Measurements from ENCODE around the gene AP2B1.

The AP2B1 gene

GRCh38 chr17:35752471-35752870 is 165.3 kb downstream of the AP2B1 start:
- TF ChIP-seq RAD21 (IDR thresholded peaks at IDR 0.05; ENCODE audit: low read depth) (no peak), ZBTB7A (IDR thresholded peaks at IDR 0.05; ENCODE audit: low read depth) (no peak), TCF12 (IDR thresholded peaks at IDR 0.05; ENCODE audit: low read depth) (no peak), EP300 (IDR thresholded peaks at IDR 0.05; ENCODE audit: borderline replicate concordance) (no peak), FOXM1 (IDR thresholded peaks at IDR 0.05; ENCODE audit: borderline replicate concordance, low read depth) (no peak)

- TF ChIP-seq TAF1 (IDR thresholded peaks at IDR 0.05; ENCODE audit: low read depth) (no peak), EP300 (IDR thresholded peaks at IDR 0.05; ENCODE audit: borderline replicate concordance) (no peak), CEBPB (IDR thresholded peaks at IDR 0.05) (no peak), ZBTB7A (IDR thresholded peaks at IDR 0.05; ENCODE audit: low read depth) (no peak)
- TF ChIP-seq, protein P1, sequence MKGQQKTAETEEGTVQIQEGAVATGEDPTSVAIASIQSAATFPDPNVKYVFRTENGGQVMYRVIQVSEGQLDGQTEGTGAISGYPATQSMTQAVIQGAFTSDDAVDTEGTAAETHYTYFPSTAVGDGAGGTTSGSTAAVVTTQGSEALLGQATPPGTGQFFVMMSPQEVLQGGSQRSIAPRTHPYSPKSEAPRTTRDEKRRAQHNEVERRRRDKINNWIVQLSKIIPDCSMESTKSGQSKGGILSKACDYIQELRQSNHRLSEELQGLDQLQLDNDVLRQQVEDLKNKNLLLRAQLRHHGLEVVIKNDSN (IDR thresholded peaks at IDR 0.05), result no peak
- TF ChIP-seq, protein P2, sequence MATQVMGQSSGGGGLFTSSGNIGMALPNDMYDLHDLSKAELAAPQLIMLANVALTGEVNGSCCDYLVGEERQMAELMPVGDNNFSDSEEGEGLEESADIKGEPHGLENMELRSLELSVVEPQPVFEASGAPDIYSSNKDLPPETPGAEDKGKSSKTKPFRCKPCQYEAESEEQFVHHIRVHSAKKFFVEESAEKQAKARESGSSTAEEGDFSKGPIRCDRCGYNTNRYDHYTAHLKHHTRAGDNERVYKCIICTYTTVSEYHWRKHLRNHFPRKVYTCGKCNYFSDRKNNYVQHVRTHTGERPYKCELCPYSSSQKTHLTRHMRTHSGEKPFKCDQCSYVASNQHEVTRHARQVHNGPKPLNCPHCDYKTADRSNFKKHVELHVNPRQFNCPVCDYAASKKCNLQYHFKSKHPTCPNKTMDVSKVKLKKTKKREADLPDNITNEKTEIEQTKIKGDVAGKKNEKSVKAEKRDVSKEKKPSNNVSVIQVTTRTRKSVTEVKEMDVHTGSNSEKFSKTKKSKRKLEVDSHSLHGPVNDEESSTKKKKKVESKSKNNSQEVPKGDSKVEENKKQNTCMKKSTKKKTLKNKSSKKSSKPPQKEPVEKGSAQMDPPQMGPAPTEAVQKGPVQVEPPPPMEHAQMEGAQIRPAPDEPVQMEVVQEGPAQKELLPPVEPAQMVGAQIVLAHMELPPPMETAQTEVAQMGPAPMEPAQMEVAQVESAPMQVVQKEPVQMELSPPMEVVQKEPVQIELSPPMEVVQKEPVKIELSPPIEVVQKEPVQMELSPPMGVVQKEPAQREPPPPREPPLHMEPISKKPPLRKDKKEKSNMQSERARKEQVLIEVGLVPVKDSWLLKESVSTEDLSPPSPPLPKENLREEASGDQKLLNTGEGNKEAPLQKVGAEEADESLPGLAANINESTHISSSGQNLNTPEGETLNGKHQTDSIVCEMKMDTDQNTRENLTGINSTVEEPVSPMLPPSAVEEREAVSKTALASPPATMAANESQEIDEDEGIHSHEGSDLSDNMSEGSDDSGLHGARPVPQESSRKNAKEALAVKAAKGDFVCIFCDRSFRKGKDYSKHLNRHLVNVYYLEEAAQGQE (IDR thresholded peaks at IDR 0.05; ENCODE audit: low read depth), result no peak
Measured at GRCh38 chr17:35752945-35753764, 166.0 kb downstream of the AP2B1 start, which contains the start of gene GAS2L2. Gene GAS2L2 (minus strand): TSS chr17:35753239. CDS start chr17:35752850, 389 bp downstream.

DNA sequence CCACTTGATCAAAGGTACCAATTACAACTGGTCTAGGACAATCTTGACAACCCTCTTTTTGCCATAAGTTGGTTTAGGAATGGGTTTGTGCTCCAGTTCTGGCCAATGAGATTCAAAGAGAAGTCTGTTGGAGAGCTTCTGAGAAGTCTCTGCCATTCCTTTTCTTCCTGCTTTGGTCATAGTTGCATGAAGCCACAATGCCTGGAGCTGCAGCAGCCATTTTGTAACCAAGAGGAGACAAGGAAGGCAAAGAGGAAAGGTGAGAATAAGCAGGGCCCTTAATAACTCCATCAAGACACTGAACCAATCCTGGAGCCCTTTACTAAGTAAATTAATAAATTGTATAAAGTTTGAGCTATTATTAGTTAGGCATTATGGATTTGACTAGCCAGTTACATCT is 170.1 kb downstream of the AP2B1 start:
- TF ChIP-seq ZBTB7A (IDR thresholded peaks at IDR 0.05; ENCODE audit: low read depth), result no peak
- TF ChIP-seq EGR1 (IDR thresholded peaks at IDR 0.05), result no peak
- no peak for TF ChIP-seq FOXM1 (IDR thresholded peaks at IDR 0.05; ENCODE audit: borderline replicate concordance, low read depth)
- no peak for TF ChIP-seq YY1 (IDR thresholded peaks at IDR 0.05; ENCODE audit: low read depth)
- no peak for TF ChIP-seq CEBPB (IDR thresholded peaks at IDR 0.05)
- no peak for TF ChIP-seq TAF1 (IDR thresholded peaks at IDR 0.05; ENCODE audit: low read depth)
- TF ChIP-seq, protein P2 (IDR thresholded peaks at IDR 0.05; ENCODE audit: low read depth), result no peak
- TF ChIP-seq TCF12 (IDR thresholded peaks at IDR 0.05; ENCODE audit: low read depth), result no peak
- no peak for TF ChIP-seq EP300 (IDR thresholded peaks at IDR 0.05; ENCODE audit: borderline replicate concordance)
- TF ChIP-seq NFIC (IDR thresholded peaks at IDR 0.05), result no peak
- no peak for TF ChIP-seq CREB1 (IDR thresholded peaks at IDR 0.05; ENCODE audit: low read depth)
- TF ChIP-seq TEAD4 (IDR thresholded peaks at IDR 0.05), result no peak
- no peak for TF ChIP-seq MAX (IDR thresholded peaks at IDR 0.05)
- TF ChIP-seq RAD21 (IDR thresholded peaks at IDR 0.05; ENCODE audit: low read depth), result no peak
- TF ChIP-seq, protein P1 (IDR thresholded peaks at IDR 0.05), result no peak

GRCh38 chr17:35760587-35760986 is 173.5 kb downstream of the AP2B1 start, which contains the start of gene C17orf50:
Gene C17orf50 (plus strand): TSS chr17:35760887. CDS start chr17:35760942, 55 bp downstream.
- TF ChIP-seq CREB1 (IDR thresholded peaks at IDR 0.05; ENCODE audit: low read depth) (no peak), EGR1 (IDR thresholded peaks at IDR 0.05) (no peak), ZBTB7A (IDR thresholded peaks at IDR 0.05; ENCODE audit: low read depth) (no peak)
- TF ChIP-seq, protein P1 (IDR thresholded peaks at IDR 0.05), result no peak

DNA sequence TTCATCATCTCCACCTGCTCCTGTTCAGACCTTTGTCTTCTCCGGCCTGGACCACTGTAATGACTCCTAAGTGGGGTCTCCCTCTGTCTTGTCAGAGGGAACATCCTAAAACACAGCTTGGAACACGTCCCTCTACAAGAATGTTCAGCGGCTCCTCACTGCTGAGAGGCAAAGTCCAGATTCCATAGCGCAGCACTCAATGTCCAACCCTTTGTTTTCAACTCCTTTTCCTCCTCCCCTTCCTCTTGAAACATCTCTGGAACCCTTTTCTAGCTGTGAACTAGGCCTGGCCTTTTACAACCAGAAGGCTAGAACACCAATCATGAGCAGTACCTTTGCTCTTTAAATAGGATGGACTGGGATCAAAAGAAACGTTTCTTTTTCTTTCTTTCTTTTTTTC is 174.5 kb downstream of the AP2B1 start:
- no peak for TF ChIP-seq FOXM1 (IDR thresholded peaks at IDR 0.05; ENCODE audit: borderline replicate concordance, low read depth)
- TF ChIP-seq YY1 (IDR thresholded peaks at IDR 0.05; ENCODE audit: low read depth), result no peak
- no peak for TF ChIP-seq NFIC (IDR thresholded peaks at IDR 0.05)
- TF ChIP-seq TAF1 (IDR thresholded peaks at IDR 0.05; ENCODE audit: low read depth), result no peak
- TF ChIP-seq MAX (IDR thresholded peaks at IDR 0.05), result no peak
- no peak for TF ChIP-seq EGR1 (IDR thresholded peaks at IDR 0.05)
- no peak for TF ChIP-seq TEAD4 (IDR thresholded peaks at IDR 0.05)
- TF ChIP-seq RAD21 (IDR thresholded peaks at IDR 0.05; ENCODE audit: low read depth), result no peak
- no peak for TF ChIP-seq CEBPB (IDR thresholded peaks at IDR 0.05)
- TF ChIP-seq, protein P1 (IDR thresholded peaks at IDR 0.05), result no peak
- TF ChIP-seq EP300 (IDR thresholded peaks at IDR 0.05; ENCODE audit: borderline replicate concordance), result no peak
- no peak for TF ChIP-seq CREB1 (IDR thresholded peaks at IDR 0.05; ENCODE audit: low read depth)
- TF ChIP-seq, protein P2 (IDR thresholded peaks at IDR 0.05; ENCODE audit: low read depth), result no peak
- TF ChIP-seq TCF12 (IDR thresholded peaks at IDR 0.05; ENCODE audit: low read depth), result no peak

Data from Ishikawa (cell line).